ENCODE results near the gene PMS2. TPM values are rescaled to one million over a fixed set of nuclear protein-coding genes. Genes with fewer than 3 reads are reported as not detected.
A peak's percentile ranks its signal among the peaks of the same experiment; 100 is the strongest.

Gene PMS2
- total RNA-seq, 1 experiment from 2014 or later: 17.1 TPM

DNA sequence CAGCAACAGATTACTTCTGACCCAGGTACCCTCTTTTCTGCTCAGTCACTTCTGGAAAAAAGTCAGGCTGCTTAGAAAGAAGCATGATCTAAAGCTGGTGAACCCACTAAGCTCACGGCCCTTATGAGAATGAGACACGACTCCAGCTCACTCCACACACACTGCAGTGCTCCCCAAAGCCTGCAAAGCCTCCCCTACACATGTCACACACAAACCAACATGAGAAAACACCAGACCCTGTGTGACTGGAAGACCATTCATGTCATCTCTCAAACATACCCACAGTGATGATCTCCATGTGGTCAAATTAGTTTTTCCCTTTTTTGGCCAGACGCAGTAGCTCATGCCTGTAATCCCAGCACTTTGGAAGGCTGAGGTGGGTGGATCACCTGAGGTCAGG is 22.7 kb upstream of the PMS2 start:
- peaks cover 41 to 89% (median 77%) of the 10 kb centered on the region in 3 experiments for H3K36me3 Mint-ChIP-seq (ENCODE audit: insufficient read depth in 1 of 3, low read depth in 3 of 3)

More for the DNA sequence above, 22.7 kb upstream of the PMS2 start:
- DNase-seq: no peak
- 0 out of 2 replicates have a peak, but pooled peaks cover 2% of the 10 kb centered on the region for H3K79me2 ChIP-seq (ENCODE audit: insufficient read depth, low read length)
- no peak overlapping the region for H2BK12ac ChIP-seq (ENCODE audit: insufficient read length, low read depth, low read length)
- no peak overlapping the region for H4K91ac ChIP-seq (ENCODE audit: insufficient read length, low read depth, low read length)
- H3K23ac ChIP-seq (ENCODE audit: insufficient read length, low read depth, low read length): no peak overlapping the region
- no peaks in the 10 kb centered on the region for H4K20me1 ChIP-seq (ENCODE audit: control insufficient read depth, insufficient read depth, insufficient read length)
- no peak overlapping the region for H4K5ac ChIP-seq (ENCODE audit: insufficient read length, low read depth, low read length)
- no peak overlapping the region for H3K14ac ChIP-seq (ENCODE audit: insufficient read depth, low read length)
- Mint-ChIP-seq H3K27ac (peak overlapping the region; percentile 10 to 20 (median 12); a peak in 2 of 7 replicates), H3K9me3 (no peaks in the 10 kb centered on the region), H3K27me3 (ENCODE audit: low read depth) (no peaks in the 10 kb centered on the region), H3K4me3 (no peak overlapping the region), H3K4me1 (0 out of 4 replicates have a peak, but pooled peaks cover 0 to under 1% of the 10 kb centered on the region in 2 experiments)
- no peak overlapping the region for H2AFZ ChIP-seq (ENCODE audit: low read length)
- H3K4me1 ChIP-seq (ENCODE audit: insufficient read depth, low read length): no peaks in the 10 kb centered on the region
- no peak overlapping the region for H3K56ac ChIP-seq (ENCODE audit: insufficient read length, low read depth, low read length)
- TF ChIP-seq, protein P1, sequence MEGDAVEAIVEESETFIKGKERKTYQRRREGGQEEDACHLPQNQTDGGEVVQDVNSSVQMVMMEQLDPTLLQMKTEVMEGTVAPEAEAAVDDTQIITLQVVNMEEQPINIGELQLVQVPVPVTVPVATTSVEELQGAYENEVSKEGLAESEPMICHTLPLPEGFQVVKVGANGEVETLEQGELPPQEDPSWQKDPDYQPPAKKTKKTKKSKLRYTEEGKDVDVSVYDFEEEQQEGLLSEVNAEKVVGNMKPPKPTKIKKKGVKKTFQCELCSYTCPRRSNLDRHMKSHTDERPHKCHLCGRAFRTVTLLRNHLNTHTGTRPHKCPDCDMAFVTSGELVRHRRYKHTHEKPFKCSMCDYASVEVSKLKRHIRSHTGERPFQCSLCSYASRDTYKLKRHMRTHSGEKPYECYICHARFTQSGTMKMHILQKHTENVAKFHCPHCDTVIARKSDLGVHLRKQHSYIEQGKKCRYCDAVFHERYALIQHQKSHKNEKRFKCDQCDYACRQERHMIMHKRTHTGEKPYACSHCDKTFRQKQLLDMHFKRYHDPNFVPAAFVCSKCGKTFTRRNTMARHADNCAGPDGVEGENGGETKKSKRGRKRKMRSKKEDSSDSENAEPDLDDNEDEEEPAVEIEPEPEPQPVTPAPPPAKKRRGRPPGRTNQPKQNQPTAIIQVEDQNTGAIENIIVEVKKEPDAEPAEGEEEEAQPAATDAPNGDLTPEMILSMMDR (conservative IDR thresholded peaks at IDR 0.05): no peak
- H2BK15ac ChIP-seq (ENCODE audit: low read depth, low read length): no peak overlapping the region
- no peak overlapping the region for H3K27ac ChIP-seq (ENCODE audit: insufficient read length, low read depth, low read length)
- H3K18ac ChIP-seq (ENCODE audit: insufficient read length, low read depth, low read length): no peak overlapping the region
- no peak overlapping the region for H4K8ac ChIP-seq (replicated peaks; ENCODE audit: insufficient read length, low read depth, low read length)
- no peak overlapping the region for H3K9ac ChIP-seq (ENCODE audit: extremely low read depth, insufficient read length, low read length)
- no peak overlapping the region for H2BK20ac ChIP-seq (ENCODE audit: low read depth, low read length, poor library complexity, severe bottlenecking)
- no peak overlapping the region for H2BK5ac ChIP-seq (ENCODE audit: insufficient read length, low read length)
- H3K23me2 ChIP-seq (ENCODE audit: insufficient read length, low read depth, low read length, poor library complexity, severe bottlenecking): no peaks in the 10 kb centered on the region
- H3K4me2 ChIP-seq (ENCODE audit: insufficient read depth, insufficient read length, low read length): no peak overlapping the region
- no peak overlapping the region for H2AK5ac ChIP-seq (ENCODE audit: insufficient read length, low read length)
- H3K79me1 ChIP-seq (ENCODE audit: insufficient read depth, low read depth, low read length, poor library complexity, severe bottlenecking): peaks cover 11% of the 10 kb centered on the region
- no CpG with 5 or more reads among the region's 3 CpGs for WGBS (ENCODE audit: extremely low coverage, insufficient read length, low lambda C conversion rate)
- no peaks in the 10 kb centered on the region for H3K9me3 ChIP-seq (ENCODE audit: control insufficient read depth, low read depth, low read length)
- no peaks in the 10 kb centered on the region for H3K27me3 ChIP-seq (ENCODE audit: insufficient read depth, low read length)
- H3T11ph ChIP-seq (ENCODE audit: low read length): no peak overlapping the region
- no peak overlapping the region for H2BK120ac ChIP-seq (ENCODE audit: low read depth, low read length, poor library complexity, severe bottlenecking)
- H3K4ac ChIP-seq (ENCODE audit: low read depth, low read length): no peak overlapping the region
